SK-N-SH (cell line): ENCODE results near the gene SND1. TPM values are rescaled to one million over a fixed set of nuclear protein-coding genes. Genes with fewer than 3 reads are reported as not detected.

ENCODE experiments used
- CTCF ChIA-PET: fragments of 300-600, 350-600 bp; formaldehyde crosslinking; extraction: SDS; loops from one replicate; lab custom pipeline; 2021; lab: Yijun Ruan, JAX
- POLR2A ChIA-PET: fragments of 350-600 bp; sonication (Branson Sonifier 250); formaldehyde crosslinking; extraction: SDS; loops from one replicate; lab custom pipeline; 2020; ENCODE audit warnings: antibody characterized with exemption, inconsistent platforms; lab: Yijun Ruan, JAX
- DNase-seq: peaks from one replicate; pipeline ENCODE4 v3.0.0; 2012
- H2AFZ ChIP-seq: fragments of 200-600 bp; sonication (generic); 2 replicates; pipeline ENCODE4 v1.8.1; 2016; ENCODE audit warnings: antibody characterized with exemption, mild to moderate bottlenecking, low read depth
- H3F3A ChIP-seq: fragments of 200-600 bp; sonication (generic); replicated peaks from 2 replicates; pipeline ENCODE3; 2016; ENCODE audit warnings: antibody characterized with exemption, mild to moderate bottlenecking; ENCODE audit not compliant: insufficient read depth
- H3K27ac ChIP-seq, 2 experiments: fragments of 200-500 bp in 1 of 2; fragments of 200-600 bp in 1 of 2; sonication (Bioruptor generic) in 1 of 2; sonication (generic), shearing (Covaris generic) in 1 of 2; 2 replicates each; pipeline versions ENCODE4 v1.5.1 to v1.6.1; 2014 to 2016; ENCODE audit warnings: low read depth in 2 of 2, inconsistent platforms in 1 of 2, low read length in 1 of 2, mild to moderate bottlenecking in 1 of 2, mixed read lengths in 1 of 2
- H3K27me3 ChIP-seq: fragments of 200-600 bp; sonication (generic), shearing (Covaris generic); 2 replicates; pipeline ENCODE4 v1.6.1; 2016; ENCODE audit warnings: mixed run types; ENCODE audit not compliant: insufficient read depth
- H3K36me3 ChIP-seq, 2 experiments: fragments of 200-500 bp in 1 of 2; fragments of 200-600 bp in 1 of 2; sonication (Bioruptor generic) in 1 of 2; sonication (generic) in 1 of 2; replicated peaks in 1 of 2; 2 replicates each; pipeline versions ENCODE3 to v1.5.1; 2014 to 2016; ENCODE audit warnings: low read length in 1 of 2, mild to moderate bottlenecking in 1 of 2; ENCODE audit not compliant: insufficient read depth in 2 of 2, control insufficient read depth in 1 of 2
- H3K4me1 ChIP-seq, 2 experiments: fragments of 200-500 bp in 1 of 2; fragments of 200-600 bp in 1 of 2; sonication (Bioruptor generic) in 1 of 2; sonication (generic), shearing (Covaris generic) in 1 of 2; 2 replicates each; pipeline versions ENCODE4 v1.5.1 to v1.6.1; 2014 to 2016; ENCODE audit warnings: low read depth in 1 of 2, low read length in 1 of 2, mixed run types in 1 of 2; ENCODE audit not compliant: insufficient read depth in 2 of 2, control insufficient read depth in 1 of 2
- H3K4me2 ChIP-seq: fragments of 200-600 bp; sonication (generic), shearing (Covaris generic); 2 replicates; pipeline ENCODE4 v1.6.1; 2017; ENCODE audit warnings: mixed run types
- H3K4me3 ChIP-seq, 2 experiments: fragments of 200-500 bp in 1 of 2; fragments of 200-600 bp in 1 of 2; sonication (Bioruptor generic) in 1 of 2; sonication (generic), shearing (Covaris generic) in 1 of 2; 2 replicates each; pipeline versions ENCODE4 v1.5.1 to v1.8.1; 2014 to 2016; ENCODE audit warnings: low read depth in 2 of 2, inconsistent platforms in 1 of 2, low read length in 1 of 2, mild to moderate bottlenecking in 1 of 2, mixed read lengths in 1 of 2, moderate library complexity in 1 of 2
- H3K79me2 ChIP-seq: fragments of 200-600 bp; sonication (generic); 2 replicates; pipeline ENCODE4 v1.8.1; 2017; ENCODE audit warnings: mild to moderate bottlenecking; ENCODE audit not compliant: insufficient read depth
- H3K9ac ChIP-seq: fragments of 200-600 bp; sonication (generic); 2 replicates; pipeline ENCODE4 v1.6.1; 2017; ENCODE audit warnings: mixed run types
- H3K9me2 ChIP-seq: fragments of 200-600 bp; sonication (generic); 2 replicates; pipeline ENCODE4 v1.6.1; 2017; ENCODE audit warnings: mixed run types
- H3K9me3 ChIP-seq: fragments of 200-600 bp; sonication (generic); 2 replicates; pipeline ENCODE4 v1.6.1; 2017; ENCODE audit warnings: mixed run types, mild to moderate bottlenecking, moderate library complexity
- H4K20me1 ChIP-seq: fragments of 200-600 bp; sonication (generic); 2 replicates; pipeline ENCODE4 v1.6.1; 2017; ENCODE audit warnings: mild to moderate bottlenecking, mixed run types; ENCODE audit not compliant: insufficient read depth
- CHD2 ChIP-seq: fragments of 150-350 bp; IDR thresholded peaks from 2 replicates; pipeline ENCODE4 v1.6.1; 2018; ENCODE audit warnings: low read length; ENCODE audit not compliant: partially characterized antibody
- EP300 ChIP-seq, 2 experiments: IDR thresholded peaks; 2 replicates each; pipeline versions ENCODE4 v1.4.0 to v1.6.1; 2012; ENCODE audit warnings: borderline replicate concordance in 1 of 2, low read depth in 1 of 2, low read length in 1 of 2
- EZH2phosphoT487 ChIP-seq: fragments of 200-600 bp; sonication (generic); IDR thresholded peaks from 2 replicates; pipeline ENCODE4 v1.6.1; 2017; ENCODE audit warnings: low read depth, mixed run types, mild to moderate bottlenecking, antibody characterized with exemption, moderate library complexity, borderline replicate concordance
- FOSL2 ChIP-seq: IDR thresholded peaks from 2 replicates; pipeline ENCODE4 v1.4.0; 2012; ENCODE audit warnings: low read depth, mild to moderate bottlenecking, moderate library complexity, borderline replicate concordance
- FOXJ3 ChIP-seq: sonication (generic); formaldehyde crosslinking; IDR thresholded peaks from 2 replicates; pipeline ENCODE4 v1.5.1; 2020; ENCODE audit warnings: mild to moderate bottlenecking, missing genetic modification reagents
- FOXM1 ChIP-seq: IDR thresholded peaks from 2 replicates; pipeline ENCODE4 v1.4.0; 2012; ENCODE audit warnings: low read depth, mild to moderate bottlenecking
- GABPA ChIP-seq: IDR thresholded peaks from 2 replicates; pipeline ENCODE4 v1.4.0; 2012; ENCODE audit warnings: low read depth, mild to moderate bottlenecking
- IRF3 ChIP-seq: fragments of 150-350 bp; IDR thresholded peaks from 2 replicates; pipeline ENCODE4 v1.6.1; 2016; ENCODE audit warnings: mild to moderate bottlenecking, low read depth, low read length
- JUND ChIP-seq: IDR thresholded peaks from 2 replicates; pipeline ENCODE4 v1.4.0; 2012
- MAX ChIP-seq: IDR thresholded peaks from 2 replicates; pipeline ENCODE4 v1.4.0; 2012; ENCODE audit warnings: low read depth
- MXI1 ChIP-seq: IDR thresholded peaks from 2 replicates; pipeline ENCODE4 v1.6.1; 2012; ENCODE audit warnings: mild to moderate bottlenecking, low read depth, low read length, improper control_type of control experiment
- NFIC ChIP-seq: IDR thresholded peaks from 2 replicates; pipeline ENCODE4 v1.4.0; 2012; ENCODE audit warnings: borderline replicate concordance
- POLR2AphosphoS5 ChIP-seq: IDR thresholded peaks from 2 replicates; pipeline ENCODE4 v1.6.1; 2012; ENCODE audit warnings: low read depth, low read length
- RAD21 ChIP-seq: IDR thresholded peaks from 2 replicates; pipeline ENCODE4 v1.6.1; 2012; ENCODE audit warnings: mild to moderate bottlenecking, low read length
- RCOR1 ChIP-seq: fragments of 150-350 bp; IDR thresholded peaks from 2 replicates; pipeline ENCODE4 v1.6.1; 2017; ENCODE audit warnings: antibody characterized with exemption, low read length
- RXRA ChIP-seq: IDR thresholded peaks from 2 replicates; pipeline ENCODE4 v1.4.0; 2012; ENCODE audit warnings: low read depth, mild to moderate bottlenecking, borderline replicate concordance
- SIN3A ChIP-seq: IDR thresholded peaks from 2 replicates; pipeline ENCODE4 v1.6.1; 2012; ENCODE audit warnings: low read depth, mild to moderate bottlenecking, low read length, moderate library complexity, borderline replicate concordance
- TCF12 ChIP-seq: IDR thresholded peaks from 2 replicates; pipeline ENCODE4 v1.4.0; 2012
- WGBS: methylation state at CpG from one replicate; pipeline ENCODE4 v1.1.6; 2017; ENCODE audit warnings: low lambda C conversion rate; 5-methylcytosine and 5-hydroxymethylcytosine counted together
- polyA plus RNA-seq, 3 experiments: library from polyadenylated mRNA; depleted of rRNA; stranded (reverse); fragments of >200 nt; gene quantifications; 2 replicates each; pipeline ENCODE4 v1.2.3, GENCODE V29; 2012

The SND1 gene
- polyA plus RNA-seq, 1 of the 3 experiments (the other 2 are of a cell fraction), result 165 TPM

GRCh38 chr7:127879436-127879835 lies 227.4 kb downstream of the SND1 start:
- peaks cover 28% of the 10 kb centered on the region for H3F3A ChIP-seq
- ChIA-PET CTCF (interaction anchor here (0.6 to 1.3 kb wide), 2 partner anchors 124 to 462 kb away, joined by 3 read pairs; no protein-coding TSS in a partner anchor), POLR2A (no interaction called here)
- TF ChIP-seq EZH2phosphoT487, result no peak
- no peak for TF ChIP-seq EP300 (IDR thresholded peaks at IDR 0.05; ENCODE audit: borderline replicate concordance in 1 of 2, low read depth in 1 of 2, low read length in 1 of 2)
- TF ChIP-seq MXI1, result no peak
- TF ChIP-seq IRF3, result no peak
- TF ChIP-seq CHD2, result no peak
- no peak for TF ChIP-seq GABPA
- TF ChIP-seq POLR2AphosphoS5, result no peak
- TF ChIP-seq JUND, result no peak
- no peak for TF ChIP-seq RXRA
- TF ChIP-seq RCOR1, result no peak
- TF ChIP-seq MAX, result no peak
- TF ChIP-seq FOSL2, result no peak
- no peak for TF ChIP-seq TCF12
- no peak for TF ChIP-seq SIN3A
- no peak for TF ChIP-seq FOXJ3
- no peak for TF ChIP-seq NFIC
- H3K9me2 ChIP-seq, result no peaks in the 10 kb centered on the region
- no peaks in the 10 kb centered on the region for H3K9me3 ChIP-seq
- H2AFZ ChIP-seq, result no peak overlapping the region
- H3K36me3 ChIP-seq, result peaks cover 2 to 5% of the 10 kb centered on the region in 2 experiments
- H3K4me3 ChIP-seq, result no peak overlapping the region
- peaks cover 11% of the 10 kb centered on the region; the same call in 1 of the 2 replicates for H4K20me1 ChIP-seq
- 93% methylated on average over 4 of the region's 4 CpGs for WGBS
- no peak for DNase-seq
- H3K9ac ChIP-seq, result no peak overlapping the region
- H3K27me3 ChIP-seq, result no peaks in the 10 kb centered on the region
- no peak overlapping the region for H3K4me2 ChIP-seq
- H3K79me2 ChIP-seq, result peaks cover 84% of the 10 kb centered on the region
- H3K4me1 ChIP-seq, result peaks cover 0 to 37% of the 10 kb centered on the region in 2 experiments; a peak in 2 of 4 replicates
- H3K27ac ChIP-seq, result no peak overlapping the region

- POLR2A ChIA-PET, result no interaction called here
- peaks cover 87% of the 10 kb centered on the region for H3K79me2 ChIP-seq
- CTCF ChIA-PET, result interaction anchor here (1.0 to 1.4 kb wide), 2 partner anchors 172 to 329 kb away, joined by 3 to 4 read pairs; no protein-coding TSS in a partner anchor
- WGBS, result 88% methylated on average over 5 of the region's 5 CpGs
- H2AFZ ChIP-seq, result no peak overlapping the region
- peaks cover 11% of the 10 kb centered on the region; the same call in 1 of the 2 replicates for H4K20me1 ChIP-seq
- no peak overlapping the region for H3K4me2 ChIP-seq
- H3K27ac ChIP-seq, result no peak overlapping the region
- H3K4me1 ChIP-seq, result peaks cover 0 to 37% of the 10 kb centered on the region in 2 experiments; a peak in 2 of 4 replicates
- TF ChIP-seq IRF3 (no peak), RAD21 (no peak), FOXM1 (no peak)
- H3K9me2 ChIP-seq, result no peaks in the 10 kb centered on the region
- H3F3A ChIP-seq, result peaks cover 24% of the 10 kb centered on the region
- no peak for DNase-seq
- no peaks in the 10 kb centered on the region for H3K27me3 ChIP-seq
- H3K4me3 ChIP-seq, result no peak overlapping the region
- peaks cover 2 to 5% of the 10 kb centered on the region in 2 experiments for H3K36me3 ChIP-seq
- H3K9me3 ChIP-seq, result no peaks in the 10 kb centered on the region
- H3K9ac ChIP-seq, result no peak overlapping the region
These were observed 227.9 kb downstream of the SND1 start for GRCh38 chr7:127879942-127880341.
